HL-60 (cell line): ENCODE measurements around the gene IMPA2.
"Not testable (repeated sequence)": the region's sequence is repeated elsewhere in the genome, so short reads cannot be mapped to it uniquely, and the experiment has no call there.

ENCODE experiments used
- DNase-seq, 2 experiments: peaks; one replicate each; pipeline ENCODE4 v3.0.0-alpha.2; 2010 to 2020; ENCODE audit warnings: low read depth in 1 of 2, low spot score in 1 of 2
- H3K27ac ChIP-seq: fragments of 250-450 bp; sonication (Bioruptor Pico); replicated peaks from 2 replicates; pipeline ENCODE4 v1.5.1; 2020; ENCODE audit warnings: mild to moderate bottlenecking, moderate library complexity
- H3K27me3 ChIP-seq: fragments of 250-450 bp; sonication (Bioruptor Pico); 2 replicates; pipeline ENCODE4 v1.5.1; 2021; ENCODE audit warnings: mild to moderate bottlenecking, moderate library complexity; ENCODE audit not compliant: insufficient read depth, poor library complexity, severe bottlenecking
- H3K4me3 ChIP-seq: replicated peaks from 2 replicates; pipeline ENCODE4 v1.5.1; 2011; ENCODE audit warnings: mild to moderate bottlenecking, control low read depth, low read length; ENCODE audit not compliant: insufficient read depth
- CTCF ChIP-seq: IDR thresholded peaks from one replicate; pipeline ENCODE4 v1.5.1; 2011; ENCODE audit warnings: low read length, control low read depth, inconsistent platforms; ENCODE audit not compliant: insufficient read depth
- GABPA ChIP-seq: IDR thresholded peaks from 2 replicates; pipeline ENCODE4 v1.6.1; 2012; ENCODE audit warnings: low read depth
- POLR2AphosphoS5 ChIP-seq: IDR thresholded peaks from 2 replicates; pipeline ENCODE4 v1.6.1; 2012; ENCODE audit warnings: low read depth
- REST ChIP-seq: IDR thresholded peaks from 2 replicates; pipeline ENCODE4 v1.6.1; 2012; ENCODE audit warnings: low read depth; ENCODE audit not compliant: insufficient replicate concordance
- SPI1 ChIP-seq: IDR thresholded peaks from 2 replicates; pipeline ENCODE4 v1.6.1; 2012; ENCODE audit warnings: low read depth, mild to moderate bottlenecking, borderline replicate concordance

The IMPA2 gene

GRCh38 chr18:12038082-12038638 lies 56.9 kb downstream of the IMPA2 start:
- Histone ChIP-seq H3K27me3 (no peaks in the 10 kb centered on the region), H3K4me3 (peak overlapping the region; percentile 54), H3K27ac (no peak overlapping the region)
- DNase-seq = no peak
- TF ChIP-seq REST (no peak), SPI1 (no peak)

GRCh38 chr18:12038639-12039539 lies 57.6 kb downstream of the IMPA2 start:
- TF ChIP-seq CTCF (peak; percentile 91), SPI1 (no peak), POLR2AphosphoS5 (no peak), REST (no peak)
- Histone ChIP-seq H3K27me3 (no peaks in the 10 kb centered on the region), H3K4me3 (peak overlapping the region; percentile 54), H3K27ac (no peak overlapping the region)
- peak; percentile 77 to 79 for DNase-seq

GRCh38 chr18:12039540-12039930 lies 58.2 kb downstream of the IMPA2 start:
- not testable (repeated sequence) for H3K27ac ChIP-seq, H3K27me3 ChIP-seq, H3K4me3 ChIP-seq, DNase-seq

GRCh38 chr18:12041561-12041960 lies 60.3 kb downstream of the IMPA2 start:
- no peak overlapping the region for H3K27ac ChIP-seq
- no peak for DNase-seq
- H3K27me3 ChIP-seq = no peaks in the 10 kb centered on the region
- no peak for TF ChIP-seq GABPA
- no peak for TF ChIP-seq CTCF
- H3K4me3 ChIP-seq = no peak overlapping the region

GRCh38 chr18:12043811-12044210 lies 62.5 kb downstream of the IMPA2 start:
- no peak overlapping the region for H3K27ac ChIP-seq
- TF ChIP-seq SPI1 (no peak), POLR2AphosphoS5 (no peak), REST (no peak), GABPA (no peak), CTCF (no peak)
- no peak overlapping the region for H3K4me3 ChIP-seq
- DNase-seq = no peak
- H3K27me3 ChIP-seq = no peaks in the 10 kb centered on the region
